HCT116 (cell line): ENCODE data around the gene EMP2. TPM values are rescaled to one million over a fixed set of nuclear protein-coding genes. Genes with fewer than 3 reads are reported as not detected.

Experiments
- ATAC-seq: fragments of 200-7000 bp; cut with Tn5 transposase; 2 replicates; pipeline ENCODE4 v1.9.1; 2020; ENCODE audit warnings: mild to moderate bottlenecking, moderate library complexity
- BruUV-seq: library from RNA; stranded (reverse); fragments of 400-500 nt; replicated peaks from 2 replicates; lab custom pipeline; 2021; lab: Mats Ljungman, UMichigan
- CTCF ChIA-PET: fragments of 300-600 bp; sonication (Branson Sonifier 250); formaldehyde crosslinking; loops from one replicate; lab custom pipeline; 2021; ENCODE audit warnings: antibody characterized with exemption; lab: Charles Lee
- POLR2A ChIA-PET: fragments of 300-600, 350-600 bp; sonication (Branson Sonifier 250); formaldehyde crosslinking; loops from one replicate; lab custom pipeline; 2021; ENCODE audit warnings: antibody characterized with exemption; lab: Charles Lee
- RAD21 ChIA-PET, 2 experiments: fragments of 300-600 bp; sonication (Branson Sonifier 250); formaldehyde crosslinking; loops; one replicate each; lab custom pipeline; 2023; ENCODE audit warnings: low total read pairs in 2 of 2; ENCODE audit not compliant: uncharacterized antibody in 2 of 2, unreplicated experiment in 2 of 2, low non-redundant PET in 1 of 2; lab: Charles Lee
- DNase-seq: peaks from one replicate; pipeline ENCODE4 v3.0.0-alpha.2; 2010; ENCODE audit warnings: low read depth, low spot score
- H2AFZ ChIP-seq: fragments of 200-600 bp; shearing (Covaris generic), sonication (generic); 2 replicates; pipeline ENCODE4 v1.6.1; 2017; ENCODE audit warnings: low read depth, mixed run types, mixed read lengths, antibody characterized with exemption, low read length; ENCODE audit not compliant: poor library complexity, severe bottlenecking
- H3K27ac ChIP-seq: 2 replicates; pipeline ENCODE4 v1.5.1; 2012; ENCODE audit warnings: low read depth, low read length
- H3K27me3 ChIP-seq: fragments of 200-600 bp; sonication (generic); 2 replicates; pipeline ENCODE4 v1.6.1; 2016; ENCODE audit warnings: mixed run types, low read length, mixed read lengths; ENCODE audit not compliant: insufficient read depth
- H3K36me3 ChIP-seq, 2 experiments: fragments of 200-500 bp in 1 of 2; fragments of 200-600 bp in 1 of 2; sonication (Bioruptor generic) in 1 of 2; sonication (generic) in 1 of 2; 2 replicates each; pipeline versions ENCODE4 v1.5.1 to v1.6.1; 2014 to 2016; ENCODE audit warnings: low read length in 2 of 2, inconsistent platforms in 1 of 2, mixed read lengths in 1 of 2, mixed run types in 1 of 2; ENCODE audit not compliant: insufficient read depth in 2 of 2, control insufficient read depth in 1 of 2
- H3K4me1 ChIP-seq, 2 experiments: fragments of 200-600 bp in 1 of 2; sonication (generic) in 1 of 2; 2 replicates each; pipeline versions ENCODE4 v1.5.1 to v1.6.1; 2012 to 2017; ENCODE audit warnings: low read length in 2 of 2, inconsistent platforms in 1 of 2, mild to moderate bottlenecking in 1 of 2, mixed read lengths in 1 of 2, mixed run types in 1 of 2, moderate library complexity in 1 of 2; ENCODE audit not compliant: insufficient read depth in 2 of 2, control insufficient read depth in 1 of 2
- H3K4me2 ChIP-seq: fragments of 200-600 bp; sonication (generic); 2 replicates; pipeline ENCODE4 v1.6.1; 2017; ENCODE audit warnings: mixed run types, low read length, mixed read lengths
- H3K4me3 ChIP-seq, 2 experiments: fragments of 200-600 bp in 1 of 2; sonication (generic) in 1 of 2; replicated peaks in 1 of 2; 2 replicates each; pipeline ENCODE4 v1.5.1; 2011 to 2016; ENCODE audit warnings: low read length in 2 of 2, control low read depth in 1 of 2, low read depth in 1 of 2, mild to moderate bottlenecking in 1 of 2, mixed read lengths in 1 of 2, mixed run types in 1 of 2
- H3K79me2 ChIP-seq: fragments of 200-600 bp; sonication (generic); 2 replicates; pipeline ENCODE4 v1.6.1; 2017; ENCODE audit warnings: mild to moderate bottlenecking, mixed run types, low read length, moderate library complexity, mixed read lengths; ENCODE audit not compliant: insufficient read depth
- H3K9ac ChIP-seq: fragments of 200-600 bp; sonication (generic); 2 replicates; pipeline ENCODE4 v1.6.1; 2016; ENCODE audit warnings: low read length, mixed read lengths
- H3K9me2 ChIP-seq: fragments of 200-600 bp; sonication (generic), shearing (Covaris generic); 2 replicates; pipeline ENCODE4 v1.6.1; 2017; ENCODE audit warnings: mixed run types, mild to moderate bottlenecking, moderate library complexity; ENCODE audit not compliant: insufficient read depth
- H3K9me3 ChIP-seq, 2 experiments: fragments of 200-500 bp in 1 of 2; fragments of 200-600 bp in 1 of 2; sonication (Bioruptor generic) in 1 of 2; sonication (generic) in 1 of 2; 2 replicates each; pipeline ENCODE4 v1.6.1; 2014 to 2017; ENCODE audit warnings: low read length in 2 of 2, mixed read lengths in 2 of 2, inconsistent platforms in 1 of 2, low read depth in 1 of 2, mild to moderate bottlenecking in 1 of 2, mixed run types in 1 of 2, moderate library complexity in 1 of 2; ENCODE audit not compliant: control insufficient read depth in 1 of 2, insufficient read depth in 1 of 2
- H4K20me1 ChIP-seq: fragments of 200-600 bp; sonication (generic), shearing (Covaris generic); 2 replicates; pipeline ENCODE4 v1.6.1; 2017; ENCODE audit warnings: mixed run types, mild to moderate bottlenecking, moderate library complexity; ENCODE audit not compliant: insufficient read depth
- EGR1 ChIP-seq: IDR thresholded peaks from 2 replicates; pipeline ENCODE4 v1.6.1; 2012; ENCODE audit warnings: low read depth
- EZH2phosphoT487 ChIP-seq: fragments of 200-600 bp; IDR thresholded peaks from 2 replicates; pipeline ENCODE4 v1.6.1; 2018; ENCODE audit warnings: antibody characterized with exemption, borderline replicate concordance
- FOSL1 ChIP-seq: IDR thresholded peaks from 2 replicates; pipeline ENCODE4 v1.6.1; 2012; ENCODE audit warnings: low read depth
- intact Hi-C: fragments of 100-400 bp; cut with micrococcal nuclease; formaldehyde crosslinking; loops from 2 replicates; pipeline ENCODE4 v1.10.0; 2022
- total RNA-seq: library from RNA; stranded (reverse); gene quantifications from one replicate; pipeline ENCODE4 v1.2.1, GENCODE V29; 2021; ENCODE audit not compliant: unreplicated experiment
- TF ChIP-seq, protein P1 (sequence below): IDR thresholded peaks from 2 replicates; pipeline ENCODE4 v1.6.1; 2012; ENCODE audit warnings: low read depth
- TF ChIP-seq, protein P2 (sequence below): IDR thresholded peaks from 2 replicates; pipeline ENCODE4 v1.6.1; 2011; ENCODE audit warnings: mild to moderate bottlenecking, low read length, moderate library complexity; ENCODE audit not compliant: insufficient replicate concordance; ENCODE audit errors: extremely low read depth

EMP2 gene
- total RNA-seq, 1 experiment from 2014 or later, result 32.6 TPM

DNA sequence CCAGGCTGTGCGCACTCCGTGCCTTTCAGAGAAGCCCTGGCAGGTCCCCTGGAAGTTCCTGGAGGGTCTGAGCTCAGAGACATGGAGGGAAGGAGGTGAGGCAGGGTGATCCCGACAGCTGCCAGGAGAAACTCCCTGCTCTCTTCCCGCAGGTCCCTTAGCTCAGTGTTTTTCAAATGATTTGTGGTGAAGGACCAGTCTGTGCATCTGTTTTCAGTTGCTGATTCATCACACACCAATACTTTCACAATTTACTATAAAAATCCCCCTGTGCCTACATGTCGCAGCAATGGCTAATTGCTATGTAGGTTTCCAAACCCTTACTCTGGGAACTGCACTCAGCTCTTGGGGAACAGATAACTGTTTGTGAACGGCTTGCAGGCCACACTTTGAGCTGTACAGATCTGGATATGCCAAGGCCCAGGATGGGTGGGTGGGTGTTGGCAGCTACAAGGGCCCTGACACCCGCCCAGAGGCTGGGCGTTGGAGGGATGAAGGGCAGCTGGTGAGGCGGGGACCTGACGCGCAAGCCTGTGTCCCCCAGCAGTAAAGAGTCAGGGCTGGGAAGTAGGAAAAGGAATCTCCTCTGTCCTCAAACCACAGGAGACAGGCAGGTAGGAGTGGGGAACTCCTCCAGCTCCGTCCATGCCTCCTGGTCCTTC lies 20.5 kb upstream of the EMP2 start:
- H2AFZ ChIP-seq, result no peak overlapping the region
- ATAC-seq (no peak), DNase-seq (no peak)
- H3K9me3 ChIP-seq, result no peaks in the 10 kb centered on the region
- no peaks in the 10 kb centered on the region for H3K9me2 ChIP-seq
- H4K20me1 ChIP-seq, result no peaks in the 10 kb centered on the region
- no peak overlapping the region for H3K4me3 ChIP-seq
- H3K27ac ChIP-seq, result no peak overlapping the region
- H3K27me3 ChIP-seq, result no peaks in the 10 kb centered on the region
- intact Hi-C loops, result no loop called here
- no peaks in the 10 kb centered on the region for H3K36me3 ChIP-seq
- no peaks in the 10 kb centered on the region for H3K4me1 ChIP-seq
- BruUV-seq, result no TSS peak
- CTCF ChIA-PET, result no interaction called here
- POLR2A ChIA-PET, result no interaction called here
- RAD21 ChIA-PET, result no interaction called here
- H3K9ac ChIP-seq, result no peak overlapping the region
- TF ChIP-seq EGR1 (no peak), EZH2phosphoT487 (no peak), FOSL1 (no peak)
- TF ChIP-seq, protein P1, sequence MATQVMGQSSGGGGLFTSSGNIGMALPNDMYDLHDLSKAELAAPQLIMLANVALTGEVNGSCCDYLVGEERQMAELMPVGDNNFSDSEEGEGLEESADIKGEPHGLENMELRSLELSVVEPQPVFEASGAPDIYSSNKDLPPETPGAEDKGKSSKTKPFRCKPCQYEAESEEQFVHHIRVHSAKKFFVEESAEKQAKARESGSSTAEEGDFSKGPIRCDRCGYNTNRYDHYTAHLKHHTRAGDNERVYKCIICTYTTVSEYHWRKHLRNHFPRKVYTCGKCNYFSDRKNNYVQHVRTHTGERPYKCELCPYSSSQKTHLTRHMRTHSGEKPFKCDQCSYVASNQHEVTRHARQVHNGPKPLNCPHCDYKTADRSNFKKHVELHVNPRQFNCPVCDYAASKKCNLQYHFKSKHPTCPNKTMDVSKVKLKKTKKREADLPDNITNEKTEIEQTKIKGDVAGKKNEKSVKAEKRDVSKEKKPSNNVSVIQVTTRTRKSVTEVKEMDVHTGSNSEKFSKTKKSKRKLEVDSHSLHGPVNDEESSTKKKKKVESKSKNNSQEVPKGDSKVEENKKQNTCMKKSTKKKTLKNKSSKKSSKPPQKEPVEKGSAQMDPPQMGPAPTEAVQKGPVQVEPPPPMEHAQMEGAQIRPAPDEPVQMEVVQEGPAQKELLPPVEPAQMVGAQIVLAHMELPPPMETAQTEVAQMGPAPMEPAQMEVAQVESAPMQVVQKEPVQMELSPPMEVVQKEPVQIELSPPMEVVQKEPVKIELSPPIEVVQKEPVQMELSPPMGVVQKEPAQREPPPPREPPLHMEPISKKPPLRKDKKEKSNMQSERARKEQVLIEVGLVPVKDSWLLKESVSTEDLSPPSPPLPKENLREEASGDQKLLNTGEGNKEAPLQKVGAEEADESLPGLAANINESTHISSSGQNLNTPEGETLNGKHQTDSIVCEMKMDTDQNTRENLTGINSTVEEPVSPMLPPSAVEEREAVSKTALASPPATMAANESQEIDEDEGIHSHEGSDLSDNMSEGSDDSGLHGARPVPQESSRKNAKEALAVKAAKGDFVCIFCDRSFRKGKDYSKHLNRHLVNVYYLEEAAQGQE, result no peak
- TF ChIP-seq, protein P2, sequence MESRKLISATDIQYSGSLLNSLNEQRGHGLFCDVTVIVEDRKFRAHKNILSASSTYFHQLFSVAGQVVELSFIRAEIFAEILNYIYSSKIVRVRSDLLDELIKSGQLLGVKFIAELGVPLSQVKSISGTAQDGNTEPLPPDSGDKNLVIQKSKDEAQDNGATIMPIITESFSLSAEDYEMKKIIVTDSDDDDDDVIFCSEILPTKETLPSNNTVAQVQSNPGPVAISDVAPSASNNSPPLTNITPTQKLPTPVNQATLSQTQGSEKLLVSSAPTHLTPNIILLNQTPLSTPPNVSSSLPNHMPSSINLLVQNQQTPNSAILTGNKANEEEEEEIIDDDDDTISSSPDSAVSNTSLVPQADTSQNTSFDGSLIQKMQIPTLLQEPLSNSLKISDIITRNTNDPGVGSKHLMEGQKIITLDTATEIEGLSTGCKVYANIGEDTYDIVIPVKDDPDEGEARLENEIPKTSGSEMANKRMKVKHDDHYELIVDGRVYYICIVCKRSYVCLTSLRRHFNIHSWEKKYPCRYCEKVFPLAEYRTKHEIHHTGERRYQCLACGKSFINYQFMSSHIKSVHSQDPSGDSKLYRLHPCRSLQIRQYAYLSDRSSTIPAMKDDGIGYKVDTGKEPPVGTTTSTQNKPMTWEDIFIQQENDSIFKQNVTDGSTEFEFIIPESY, result no peak
- no peaks in the 10 kb centered on the region for H3K79me2 ChIP-seq
- H3K4me2 ChIP-seq, result no peak overlapping the region
